ENCODE measurements around the gene CLIC6.

GRCh38 chr21:34761758-34762330 is 93.0 kb downstream of the CLIC6 start:
- TF ChIP-seq CTCF (IDR thresholded peaks at IDR 0.05): no peak
- no peak for TF ChIP-seq POLR2AphosphoS5 (IDR thresholded peaks at IDR 0.05)

Measured in prostate gland (tissue), 2 donors.